Measurements from ENCODE around the gene LENG9.
"Not testable (repeated sequence)": the region's sequence is repeated elsewhere in the genome, so short reads cannot be mapped to it uniquely, and the experiment has no call there.

- TF ChIP-seq POLR2A (IDR thresholded peaks at IDR 0.05): not testable (repeated sequence)
- TF ChIP-seq, protein P1, sequence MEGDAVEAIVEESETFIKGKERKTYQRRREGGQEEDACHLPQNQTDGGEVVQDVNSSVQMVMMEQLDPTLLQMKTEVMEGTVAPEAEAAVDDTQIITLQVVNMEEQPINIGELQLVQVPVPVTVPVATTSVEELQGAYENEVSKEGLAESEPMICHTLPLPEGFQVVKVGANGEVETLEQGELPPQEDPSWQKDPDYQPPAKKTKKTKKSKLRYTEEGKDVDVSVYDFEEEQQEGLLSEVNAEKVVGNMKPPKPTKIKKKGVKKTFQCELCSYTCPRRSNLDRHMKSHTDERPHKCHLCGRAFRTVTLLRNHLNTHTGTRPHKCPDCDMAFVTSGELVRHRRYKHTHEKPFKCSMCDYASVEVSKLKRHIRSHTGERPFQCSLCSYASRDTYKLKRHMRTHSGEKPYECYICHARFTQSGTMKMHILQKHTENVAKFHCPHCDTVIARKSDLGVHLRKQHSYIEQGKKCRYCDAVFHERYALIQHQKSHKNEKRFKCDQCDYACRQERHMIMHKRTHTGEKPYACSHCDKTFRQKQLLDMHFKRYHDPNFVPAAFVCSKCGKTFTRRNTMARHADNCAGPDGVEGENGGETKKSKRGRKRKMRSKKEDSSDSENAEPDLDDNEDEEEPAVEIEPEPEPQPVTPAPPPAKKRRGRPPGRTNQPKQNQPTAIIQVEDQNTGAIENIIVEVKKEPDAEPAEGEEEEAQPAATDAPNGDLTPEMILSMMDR (IDR thresholded peaks at IDR 0.05 in 4 of 5, conservative IDR thresholded peaks at IDR 0.05 in 1 of 5): not testable (repeated sequence)
Observed at GRCh38 chr19:54495284-54495683, 31.7 kb upstream of the LENG9 start.

Data from gastrocnemius medialis (tissue), 4 donors.